ENCODE results near the gene ATOSA. TPM values are rescaled to one million over a fixed set of nuclear protein-coding genes. Genes with fewer than 3 reads are reported as not detected.

The ATOSA gene
- total RNA-seq, 1 donor from 2014 or later: 63.3 TPM

GRCh38 chr15:52689562-52689961 is 10.4 kb upstream of the ATOSA start:
- DNase-seq (ENCODE audit: extremely low spot score in 2 of 2): no peak
- Histone ChIP-seq H3K27ac (no peak overlapping the region), H3K36me3 (no peaks in the 10 kb centered on the region), H3K4me1 (no peaks in the 10 kb centered on the region), H3K4me3 (no peak overlapping the region), H3K27me3 (no peaks in the 10 kb centered on the region), H3K9me3 (no peaks in the 10 kb centered on the region)
- TF ChIP-seq POLR2A (IDR thresholded peaks at IDR 0.05) (no peak), CTCF (IDR thresholded peaks at IDR 0.05) (no peak), POLR2AphosphoS5 (IDR thresholded peaks at IDR 0.05; ENCODE audit: insufficient read depth in 1 of 2, low read depth in 1 of 2) (no peak)
- intact Hi-C loops (cut with DNase I): no loop called here

- TF ChIP-seq POLR2AphosphoS5 (IDR thresholded peaks at IDR 0.05; ENCODE audit: insufficient read depth in 1 of 2, low read depth in 1 of 2): no peak
- TF ChIP-seq POLR2A (IDR thresholded peaks at IDR 0.05): no peak
- TF ChIP-seq CTCF (IDR thresholded peaks at IDR 0.05): no peak
- H3K27ac ChIP-seq: no peak overlapping the region
Observed at GRCh38 chr15:52683580-52683979, 4.4 kb upstream of the ATOSA start.

GRCh38 chr15:52682781-52683180 is 3.6 kb upstream of the ATOSA start:
- Histone ChIP-seq H3K27me3 (no peaks in the 10 kb centered on the region), H3K4me1 (peaks cover 2% of the 10 kb centered on the region), H3K9me3 (no peaks in the 10 kb centered on the region), H3K36me3 (no peaks in the 10 kb centered on the region), H3K4me3 (no peak overlapping the region), H3K27ac (no peak overlapping the region)
- intact Hi-C loops (cut with DNase I): no loop called here
- TF ChIP-seq POLR2AphosphoS5 (IDR thresholded peaks at IDR 0.05; ENCODE audit: insufficient read depth in 1 of 2, low read depth in 1 of 2) (no peak), CTCF (IDR thresholded peaks at IDR 0.05) (no peak), POLR2A (IDR thresholded peaks at IDR 0.05) (no peak)
- DNase-seq (ENCODE audit: extremely low spot score in 2 of 2): no peak

More at GRCh38 chr15:52683580-52683979, 4.4 kb upstream of the ATOSA start:
- no peak overlapping the region for H3K4me3 ChIP-seq
- intact Hi-C loops (cut with DNase I): no loop called here
- H3K36me3 ChIP-seq: no peaks in the 10 kb centered on the region
- no peaks in the 10 kb centered on the region for H3K4me1 ChIP-seq
- DNase-seq (ENCODE audit: extremely low spot score in 2 of 2): no peak
- no peaks in the 10 kb centered on the region for H3K27me3 ChIP-seq
- H3K9me3 ChIP-seq: no peaks in the 10 kb centered on the region

- H3K4me3 ChIP-seq: no peak overlapping the region
- no peaks in the 10 kb centered on the region for H3K27me3 ChIP-seq
- intact Hi-C loops (cut with DNase I): no loop called here
- no peak for DNase-seq (ENCODE audit: extremely low spot score in 2 of 2)
- H3K4me1 ChIP-seq: peaks cover 8% of the 10 kb centered on the region
- H3K27ac ChIP-seq: no peak overlapping the region
- TF ChIP-seq POLR2AphosphoS5 (IDR thresholded peaks at IDR 0.05; ENCODE audit: insufficient read depth in 1 of 2, low read depth in 1 of 2) (no peak), POLR2A (IDR thresholded peaks at IDR 0.05) (no peak), CTCF (IDR thresholded peaks at IDR 0.05) (no peak)
- H3K36me3 ChIP-seq: no peaks in the 10 kb centered on the region
- no peaks in the 10 kb centered on the region for H3K9me3 ChIP-seq
Observed at GRCh38 chr15:52682200-52682599, 3.0 kb upstream of the ATOSA start.

- no peak for DNase-seq (ENCODE audit: extremely low spot score in 2 of 2)
- intact Hi-C loops (cut with DNase I): no loop called here
- no peak overlapping the region for H3K4me3 ChIP-seq
- H3K4me1 ChIP-seq: peaks cover 15% of the 10 kb centered on the region
- TF ChIP-seq CTCF (IDR thresholded peaks at IDR 0.05): no peak
- no peak for TF ChIP-seq POLR2AphosphoS5 (IDR thresholded peaks at IDR 0.05; ENCODE audit: insufficient read depth in 1 of 2, low read depth in 1 of 2)
- no peak for TF ChIP-seq POLR2A (IDR thresholded peaks at IDR 0.05)
- no peak overlapping the region for H3K27ac ChIP-seq
- no peaks in the 10 kb centered on the region for H3K9me3 ChIP-seq
- H3K36me3 ChIP-seq: no peaks in the 10 kb centered on the region
- H3K27me3 ChIP-seq: no peaks in the 10 kb centered on the region
Observed at GRCh38 chr15:52681441-52681840, 2.3 kb upstream of the ATOSA start.
